ENCODE results near the gene PCNP. TPM values are rescaled to one million over a fixed set of nuclear protein-coding genes. Genes with fewer than 3 reads are reported as not detected.

The PCNP gene
- total RNA-seq (2014; rRNA removed; shearing (Covaris generic)) (78.5 and 91.2 TPM in 2 replicates), polyA plus RNA-seq (2016; fragmentation: Nextera tagmentation; extraction: Ambion mirVana) (175 and 178 TPM in 2 replicates)

DNA sequence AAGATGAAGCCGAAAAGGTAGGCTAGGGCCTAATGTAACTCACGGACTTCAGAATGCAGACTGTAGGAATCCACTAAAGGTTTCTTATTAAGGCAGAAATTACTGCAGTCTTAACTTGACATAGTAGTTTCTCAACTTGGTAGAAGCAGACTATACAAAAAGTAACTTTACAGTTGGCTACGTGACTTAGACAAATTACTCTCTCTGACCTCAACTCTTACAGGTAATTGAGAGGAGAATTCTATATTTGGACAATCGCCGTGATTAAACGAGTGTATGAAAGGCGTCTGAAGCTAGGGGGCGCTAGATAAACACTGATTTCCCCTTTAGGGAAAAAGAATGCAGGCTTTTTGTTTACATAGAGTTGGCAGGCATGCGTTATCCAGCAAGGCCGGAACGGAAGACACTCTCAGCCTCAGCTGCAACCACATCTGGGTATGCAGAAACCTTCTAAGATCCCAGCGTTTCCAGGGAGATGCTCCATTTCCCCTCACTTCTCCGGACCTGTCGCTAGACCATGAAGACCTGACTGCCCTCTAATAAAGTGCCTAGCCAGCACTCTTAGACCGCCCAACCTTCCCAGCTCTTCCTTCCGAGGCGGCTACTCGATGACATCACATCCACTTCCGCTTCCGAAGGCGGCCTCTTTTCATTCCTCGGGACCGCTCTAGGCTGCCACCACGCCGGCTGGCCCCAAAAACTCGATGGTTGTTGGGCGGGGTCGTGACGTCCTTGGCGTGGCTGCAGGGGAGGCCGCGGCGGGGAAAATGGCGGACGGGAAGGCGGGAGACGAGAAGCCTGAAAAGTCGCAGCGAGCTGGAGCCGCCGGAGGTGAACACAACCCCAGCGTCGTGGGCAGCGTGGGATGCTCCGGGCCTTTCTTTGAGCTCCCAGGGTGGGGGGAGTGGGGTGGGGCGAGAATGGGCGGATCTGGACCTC, at the start of gene PCNP:
TSS of gene PCNP (plus strand) at position 732 of the 939 bp plus-strand sequence. CDS start at position 768, 36 bp downstream.
- Histone ChIP-seq H3K36me3 (ENCODE audit: low read depth) (no peaks in the 10 kb centered on the region), H3K9me2 (ENCODE audit: insufficient read depth) (no peaks in the 10 kb centered on the region), H3K4me1 (ENCODE audit: insufficient read depth) (peaks cover 27% of the 10 kb centered on the region), H3K27ac (peak within 1 kb of the TSS; percentile 96), H3K4me2 (ENCODE audit: unreplicated experiment) (peak within 1 kb of the TSS; percentile 98), H3K79me2 (ENCODE audit: insufficient read depth) (peaks cover 47% of the 10 kb centered on the region), H3K9me3 (ENCODE audit: low read depth) (no peaks in the 10 kb centered on the region), H2AFZ (peak within 1 kb of the TSS; percentile 89), H3K9ac (peak within 1 kb of the TSS; percentile 99), H4K20me1 (ENCODE audit: insufficient read depth) (no peaks in the 10 kb centered on the region; the same call in 1 of the 2 replicates), H3F3A (ENCODE audit: insufficient read depth) (peaks cover 40% of the 10 kb centered on the region), H3K4me3 (peak within 1 kb of the TSS; percentile 89), H3K27me3 (replicated peaks; ENCODE audit: insufficient read depth) (no peaks in the 10 kb centered on the region)
- TF ChIP-seq EZH2 (IDR thresholded peaks at IDR 0.05; ENCODE audit: insufficient read depth, poor library complexity, severe bottlenecking) (no peak), EZH2phosphoT487 (IDR thresholded peaks at IDR 0.05; ENCODE audit: insufficient read depth, low read depth) (no peak)
- peak; percentile 100 for DNase-seq
- 1% methylated on average over 46 of the region's 47 CpGs for WGBS, 2 experiments (ENCODE audit: low coverage in 1 of 2, low lambda C conversion rate in 2 of 2, missing lambda C conversion rate in 2 of 2)
- in situ Hi-C loops (cut with MboI): no loop called here

GRCh38 chr3:101527441-101527840, 46.5 kb upstream of the PCNP start:
- H3K36me3 ChIP-seq (ENCODE audit: low read depth): no peaks in the 10 kb centered on the region
- H3K27me3 ChIP-seq (replicated peaks; ENCODE audit: insufficient read depth): no peaks in the 10 kb centered on the region; the same call in 1 of the 2 replicates
- no peaks in the 10 kb centered on the region for H3K79me2 ChIP-seq (ENCODE audit: insufficient read depth)
- in situ Hi-C loops (cut with MboI): no loop called here
- DNase-seq: no peak
- H2AFZ ChIP-seq: no peak overlapping the region
- H3F3A ChIP-seq (ENCODE audit: insufficient read depth): no peaks in the 10 kb centered on the region
- TF ChIP-seq EZH2 (IDR thresholded peaks at IDR 0.05; ENCODE audit: insufficient read depth, poor library complexity, severe bottlenecking) (no peak), EZH2phosphoT487 (IDR thresholded peaks at IDR 0.05; ENCODE audit: insufficient read depth, low read depth) (no peak)
- 46 to 52% methylated on average over 4 of the region's 4 CpGs for WGBS, 2 experiments (ENCODE audit: low coverage in 1 of 2, low lambda C conversion rate in 2 of 2, missing lambda C conversion rate in 2 of 2)
- no peaks in the 10 kb centered on the region for H3K9me2 ChIP-seq (ENCODE audit: insufficient read depth)
- H3K9me3 ChIP-seq (ENCODE audit: low read depth): no peaks in the 10 kb centered on the region
- H4K20me1 ChIP-seq (ENCODE audit: insufficient read depth): no peaks in the 10 kb centered on the region
- H3K27ac ChIP-seq: no peak overlapping the region
- H3K9ac ChIP-seq: no peak overlapping the region
- H3K4me2 ChIP-seq (ENCODE audit: unreplicated experiment): no peak overlapping the region
- H3K4me1 ChIP-seq (ENCODE audit: insufficient read depth): no peaks in the 10 kb centered on the region
- no peak overlapping the region for H3K4me3 ChIP-seq

GRCh38 chr3:101527906-101528305, 46.1 kb upstream of the PCNP start:
- in situ Hi-C loops (cut with MboI): no loop called here
- Histone ChIP-seq H3K36me3 (ENCODE audit: low read depth) (no peaks in the 10 kb centered on the region), H3F3A (ENCODE audit: insufficient read depth) (no peaks in the 10 kb centered on the region), H3K9me2 (ENCODE audit: insufficient read depth) (no peaks in the 10 kb centered on the region), H3K4me2 (ENCODE audit: unreplicated experiment) (no peak overlapping the region), H3K4me1 (ENCODE audit: insufficient read depth) (no peaks in the 10 kb centered on the region), H3K27me3 (replicated peaks; ENCODE audit: insufficient read depth) (no peaks in the 10 kb centered on the region; the same call in 1 of the 2 replicates), H2AFZ (no peak overlapping the region), H3K9me3 (ENCODE audit: low read depth) (no peaks in the 10 kb centered on the region), H3K4me3 (no peak overlapping the region), H3K9ac (no peak overlapping the region), H3K79me2 (ENCODE audit: insufficient read depth) (no peaks in the 10 kb centered on the region), H4K20me1 (ENCODE audit: insufficient read depth) (no peaks in the 10 kb centered on the region), H3K27ac (no peak overlapping the region)
- TF ChIP-seq EZH2phosphoT487 (IDR thresholded peaks at IDR 0.05; ENCODE audit: insufficient read depth, low read depth): no peak
- TF ChIP-seq EZH2 (IDR thresholded peaks at IDR 0.05; ENCODE audit: insufficient read depth, poor library complexity, severe bottlenecking): no peak
- DNase-seq: no peak
- 0% methylated on average over 1 of the region's 1 CpG; no CpG with 5 or more reads in 1 of the 2 experiments for WGBS, 2 experiments (ENCODE audit: low coverage in 1 of 2, low lambda C conversion rate in 2 of 2, missing lambda C conversion rate in 2 of 2)

DNA sequence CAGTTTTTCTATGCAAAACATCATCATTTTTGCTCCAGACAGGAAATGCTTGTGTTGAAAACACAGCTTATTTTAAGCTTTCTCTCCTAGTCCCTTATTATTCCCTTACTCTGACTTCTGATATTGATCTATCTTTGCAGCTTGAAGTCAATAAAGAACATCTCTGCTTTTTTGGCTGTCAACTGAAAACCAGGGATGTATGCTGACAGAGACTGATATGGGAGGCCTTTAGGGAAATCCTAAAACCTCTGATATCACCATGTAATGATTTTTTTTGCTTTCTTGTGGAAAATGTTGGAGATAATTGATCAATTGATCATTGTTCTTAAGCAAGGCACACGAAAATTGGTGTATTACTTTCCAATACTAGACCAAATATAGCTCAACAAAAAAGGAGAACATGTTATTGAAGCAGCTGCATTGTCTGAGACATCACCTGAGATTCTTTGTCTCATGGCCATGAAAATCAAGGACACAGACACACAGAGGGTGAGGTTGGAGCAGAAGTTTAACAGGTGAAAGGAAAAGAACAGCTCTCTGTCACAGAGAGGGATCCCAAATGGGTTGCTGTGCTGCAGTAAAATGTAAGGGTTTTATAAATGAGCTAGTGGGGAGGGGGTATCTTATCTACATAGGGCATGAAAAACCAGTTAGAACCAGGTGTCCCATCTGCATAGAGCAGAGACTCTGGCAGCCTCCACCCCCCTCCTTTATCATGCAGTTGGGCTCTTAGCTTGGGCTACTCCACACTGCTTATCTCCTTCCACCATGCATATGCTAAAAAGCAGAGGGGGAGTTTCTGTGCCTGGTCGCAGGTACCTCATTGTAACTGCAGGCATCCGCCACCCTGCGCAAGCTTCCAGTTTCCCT, 43.9 kb upstream of the PCNP start:
- Histone ChIP-seq H3K27ac (no peak overlapping the region), H2AFZ (no peak overlapping the region), H3F3A (ENCODE audit: insufficient read depth) (no peaks in the 10 kb centered on the region), H3K4me2 (ENCODE audit: unreplicated experiment) (no peak overlapping the region), H3K9me3 (ENCODE audit: low read depth) (no peaks in the 10 kb centered on the region), H3K4me1 (ENCODE audit: insufficient read depth) (no peaks in the 10 kb centered on the region), H3K79me2 (ENCODE audit: insufficient read depth) (no peaks in the 10 kb centered on the region), H3K36me3 (ENCODE audit: low read depth) (no peaks in the 10 kb centered on the region), H3K9ac (no peak overlapping the region), H3K4me3 (no peak overlapping the region), H3K9me2 (ENCODE audit: insufficient read depth) (no peaks in the 10 kb centered on the region), H3K27me3 (replicated peaks; ENCODE audit: insufficient read depth) (peaks cover 5% of the 10 kb centered on the region; the same call in 1 of the 2 replicates), H4K20me1 (ENCODE audit: insufficient read depth) (no peaks in the 10 kb centered on the region)
- in situ Hi-C loops (cut with MboI): no loop called here
- DNase-seq: no peak
- WGBS, 2 experiments (ENCODE audit: low coverage in 1 of 2, low lambda C conversion rate in 2 of 2, missing lambda C conversion rate in 2 of 2): 68% methylated on average over 4 of the region's 4 CpGs
- TF ChIP-seq EZH2phosphoT487 (IDR thresholded peaks at IDR 0.05; ENCODE audit: insufficient read depth, low read depth): no peak
- no peak for TF ChIP-seq EZH2 (IDR thresholded peaks at IDR 0.05; ENCODE audit: insufficient read depth, poor library complexity, severe bottlenecking)

Measured in GM23248 (cell line).